HS-27A (cell line): ENCODE data around the gene VPS9D1.

Experiments used
- DNase-seq: peaks from one replicate; pipeline ENCODE4 v3.0.0-alpha.2; 2012; ENCODE audit warnings: low read depth, missing footprints

Gene VPS9D1, protein sequence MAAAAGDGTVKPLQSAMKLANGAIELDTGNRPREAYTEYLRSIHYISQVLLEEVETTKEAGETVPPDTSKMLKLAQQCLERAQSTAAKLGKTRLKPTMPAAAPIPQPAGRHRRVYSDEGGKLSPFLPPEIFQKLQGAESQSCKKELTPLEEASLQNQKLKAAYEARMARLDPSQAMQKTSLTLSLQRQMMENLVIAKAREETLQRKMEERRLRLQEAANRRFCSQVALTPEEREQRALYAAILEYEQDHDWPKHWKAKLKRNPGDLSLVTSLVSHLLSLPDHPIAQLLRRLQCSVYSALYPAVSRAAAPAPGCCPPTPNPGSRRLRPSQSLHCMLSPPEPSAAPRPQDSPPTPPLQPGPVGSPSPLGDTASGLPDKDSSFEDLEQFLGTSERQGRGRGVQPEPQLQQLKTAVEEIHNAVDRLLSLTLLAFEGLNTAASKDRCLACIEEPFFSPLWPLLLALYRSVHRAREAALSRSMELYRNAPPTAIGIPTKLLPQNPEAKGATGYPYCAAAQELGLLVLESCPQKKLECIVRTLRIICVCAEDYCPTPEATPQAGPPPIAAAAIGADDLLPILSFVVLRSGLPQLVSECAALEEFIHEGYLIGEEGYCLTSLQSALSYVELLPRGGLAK

DNA sequence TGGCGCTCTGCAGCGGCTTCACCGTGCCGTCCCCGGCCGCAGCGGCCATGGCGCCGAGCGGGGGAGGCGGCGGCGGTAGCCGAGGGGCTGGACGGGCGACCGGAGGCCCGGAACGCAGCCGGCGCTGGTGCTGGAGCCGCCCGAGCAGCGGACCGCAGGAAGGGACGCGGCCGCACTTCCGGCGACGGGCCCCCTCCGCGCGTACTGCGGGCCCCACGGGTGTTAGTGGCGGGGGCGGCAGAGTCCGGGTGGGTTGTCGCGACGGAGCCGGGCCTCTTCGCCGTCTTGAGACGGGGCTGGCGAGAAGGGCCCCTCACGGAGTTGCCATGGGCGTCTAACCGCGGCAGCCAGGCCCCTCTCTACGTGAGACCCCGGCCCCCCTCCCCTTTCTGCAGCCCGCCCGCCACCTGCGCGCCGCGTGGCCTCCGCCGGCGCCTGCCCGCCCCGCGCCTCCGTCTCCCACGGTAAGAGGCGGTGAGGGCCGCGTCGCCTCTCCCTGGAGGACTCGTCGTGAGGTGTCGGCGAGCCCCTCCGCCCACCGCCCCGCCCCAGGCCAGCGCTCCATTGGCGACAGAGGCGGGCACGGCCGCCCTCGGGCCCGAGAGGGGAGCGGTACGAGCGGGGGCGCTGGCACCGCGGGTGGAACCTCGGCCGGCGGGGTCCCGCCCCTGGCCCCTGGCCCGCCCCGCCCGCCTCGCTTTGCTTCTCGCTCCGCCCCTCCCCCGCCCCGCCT, at the start of gene VPS9D1, which contains the start of gene ZNF276:
VPS9D1 (minus strand) TSS at position 86 of the 733 bp plus-strand sequence; CDS start at position 49, 37 bp downstream.
ZNF276 (plus strand) TSS at position 725 of the 733 bp plus-strand sequence. CDS start 104 bp downstream, outside the sequence.
- DNase-seq, result no peak

DNA sequence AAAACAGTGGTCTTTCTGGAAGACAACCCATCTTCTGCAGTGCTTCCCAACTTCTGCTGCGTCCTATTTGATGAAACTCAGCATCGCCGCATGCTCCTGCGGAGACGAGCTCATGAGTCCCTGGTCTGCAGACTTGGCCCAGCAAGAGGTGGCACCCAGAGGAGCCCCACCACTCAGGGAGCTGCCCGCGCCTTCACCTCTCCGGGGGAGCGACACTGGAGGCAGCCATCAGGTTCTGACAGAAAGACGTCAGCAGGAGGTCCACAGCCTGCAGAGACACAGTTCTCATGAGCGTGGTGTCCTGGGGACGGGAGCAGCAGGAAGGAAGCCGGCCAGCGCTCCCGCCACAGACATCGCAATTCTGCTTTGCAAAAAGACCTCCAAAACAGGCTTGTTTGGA, 49.7 kb upstream of the VPS9D1 start:
- DNase-seq, result no peak

DNA sequence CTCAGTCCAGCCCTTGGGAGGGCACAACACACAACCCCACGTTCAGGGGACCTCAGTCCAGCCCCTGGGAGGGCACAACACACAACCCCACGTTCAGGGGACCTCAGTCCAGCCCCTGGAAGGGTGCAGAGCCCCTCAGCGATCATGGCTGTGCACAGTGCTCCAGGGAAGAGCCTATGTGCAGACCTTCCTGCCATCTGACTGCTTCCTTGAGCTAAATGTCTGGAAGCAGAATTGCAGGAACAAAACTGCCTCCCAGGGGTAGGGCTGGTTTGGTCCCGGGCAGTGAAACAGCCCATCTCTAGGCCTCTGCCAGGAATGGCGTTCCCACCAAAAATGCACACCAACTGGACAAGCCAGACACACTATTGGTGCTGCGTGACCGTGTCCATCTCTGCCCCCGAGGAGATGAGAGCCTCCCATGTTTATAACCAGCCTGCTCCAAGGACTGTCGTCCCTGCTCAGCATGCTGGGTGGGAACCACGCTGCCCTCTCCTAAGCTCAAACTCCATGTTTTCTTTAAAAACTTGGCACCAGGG, 44.7 kb upstream of the VPS9D1 start:
- no peak for DNase-seq

DNA sequence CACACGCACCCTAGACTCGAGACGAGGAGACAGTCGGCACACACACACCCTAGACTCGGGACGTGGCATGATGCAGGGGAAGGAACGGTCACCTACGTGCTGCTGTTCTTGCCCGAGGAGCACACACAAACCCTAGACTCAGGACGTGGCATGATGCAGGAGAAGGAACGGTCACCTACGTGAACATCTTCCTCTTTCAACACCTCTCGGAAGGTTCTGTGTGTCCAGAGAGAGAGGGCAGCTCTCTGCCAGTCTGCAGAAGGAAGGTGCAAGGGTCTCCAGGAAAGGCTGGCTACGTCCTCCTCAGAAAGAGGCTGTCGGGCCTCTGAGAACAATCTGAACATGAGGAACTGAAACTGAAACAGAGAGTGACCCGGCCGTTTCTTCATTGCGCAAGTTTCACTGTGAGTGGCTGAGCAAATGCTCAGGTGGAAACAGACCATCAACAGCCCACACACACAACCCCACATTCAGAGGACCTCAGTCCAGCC, 44.1 kb upstream of the VPS9D1 start:
- no peak for DNase-seq

DNA sequence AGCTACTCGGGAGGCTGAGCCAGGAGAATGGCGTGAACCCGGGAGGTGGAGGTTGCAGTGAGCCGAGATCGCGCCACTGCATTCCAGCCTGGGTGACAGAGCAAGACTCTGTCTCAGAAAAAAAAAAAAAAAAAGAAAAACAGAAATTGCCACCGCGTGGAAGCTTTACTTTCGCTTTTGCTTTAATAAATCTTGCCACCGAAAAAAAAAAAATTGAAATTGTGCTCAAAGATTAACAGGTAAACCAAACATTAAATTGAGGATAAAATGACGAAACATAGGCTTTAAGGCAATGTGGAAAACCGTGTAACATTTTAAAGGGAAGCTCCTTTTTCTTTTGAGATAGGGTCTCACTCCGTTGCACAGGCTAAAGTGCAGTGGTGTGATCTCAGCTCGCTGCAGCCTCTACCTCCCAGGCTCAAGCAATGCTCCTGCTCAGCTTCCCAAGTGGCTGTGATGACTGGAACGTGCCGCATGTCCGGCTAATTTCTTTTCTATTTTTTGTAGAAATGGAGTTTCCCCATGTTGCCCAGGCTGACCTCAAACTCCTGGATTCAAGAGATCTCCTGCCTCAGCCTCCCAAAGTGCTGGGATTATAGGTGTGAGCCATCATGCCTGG, 40.7 kb upstream of the VPS9D1 start:
- DNase-seq, result no peak

DNA sequence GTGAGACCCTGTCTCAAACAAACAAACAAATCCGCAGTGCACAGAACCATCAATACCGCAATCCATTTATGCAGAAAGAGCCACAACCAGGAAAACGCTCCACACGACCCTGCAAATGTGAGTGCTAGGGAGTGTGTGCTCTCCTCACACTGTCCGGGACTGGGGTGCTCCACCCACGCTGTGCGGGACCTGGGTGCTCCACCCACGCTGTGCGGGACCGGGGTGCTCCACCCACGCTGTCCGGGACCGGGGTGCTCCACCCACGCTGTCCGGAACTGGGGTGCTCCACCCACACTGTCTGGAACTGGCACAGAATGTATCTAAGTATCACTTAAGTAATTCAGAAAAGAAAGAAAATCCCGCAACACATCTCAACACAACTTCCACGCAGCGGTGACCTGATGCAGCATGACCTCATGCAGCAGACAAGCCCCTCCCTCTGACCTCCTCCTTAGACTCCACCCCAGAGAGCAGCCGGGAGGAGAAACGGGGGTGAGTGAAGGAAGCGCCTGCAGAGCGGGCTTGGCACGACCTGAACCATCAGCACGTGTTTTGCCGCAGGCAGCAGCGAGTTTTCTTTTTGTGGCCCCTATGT, 39.1 kb upstream of the VPS9D1 start:
- no peak for DNase-seq

DNA sequence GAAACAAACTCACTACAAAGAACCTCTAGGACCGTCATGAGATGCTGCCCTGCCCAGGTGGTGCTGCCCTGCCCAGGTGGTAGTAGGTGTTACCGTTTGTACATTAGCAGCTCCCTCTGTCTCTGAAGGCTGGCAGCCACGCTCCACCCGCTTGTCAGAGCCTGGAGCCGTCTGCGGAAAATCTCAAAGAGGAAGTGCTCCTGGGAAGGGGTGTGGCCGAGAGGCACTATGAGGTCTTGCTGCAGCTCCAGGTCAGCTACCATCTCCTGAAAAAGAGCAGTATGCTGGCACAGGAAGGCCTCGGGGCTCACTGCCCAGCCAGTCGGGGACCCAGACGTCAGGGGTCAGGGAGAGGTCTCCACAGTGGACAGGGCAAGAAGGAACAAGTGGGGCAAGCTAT, 28.9 kb upstream of the VPS9D1 start:
- DNase-seq, result no peak

DNA sequence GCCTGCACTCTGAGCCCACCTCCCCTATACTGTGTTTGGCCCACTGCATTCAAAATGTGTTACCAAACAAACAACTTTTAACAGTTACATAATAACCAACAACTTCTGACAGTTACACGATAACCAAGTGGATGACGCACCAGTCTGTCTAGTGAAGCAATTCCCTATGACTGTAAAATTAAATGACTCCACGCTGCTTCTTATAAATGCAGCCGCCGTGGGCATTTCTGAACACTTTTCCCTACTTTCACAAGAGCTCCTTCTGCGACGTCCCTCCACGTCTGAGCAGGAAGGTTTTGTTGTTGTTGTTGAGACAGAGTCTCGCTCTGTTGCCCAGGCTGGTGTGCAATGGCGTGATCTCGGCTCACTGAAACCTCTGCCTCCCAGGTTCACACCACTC, 28.2 kb upstream of the VPS9D1 start:
- no peak for DNase-seq

DNA sequence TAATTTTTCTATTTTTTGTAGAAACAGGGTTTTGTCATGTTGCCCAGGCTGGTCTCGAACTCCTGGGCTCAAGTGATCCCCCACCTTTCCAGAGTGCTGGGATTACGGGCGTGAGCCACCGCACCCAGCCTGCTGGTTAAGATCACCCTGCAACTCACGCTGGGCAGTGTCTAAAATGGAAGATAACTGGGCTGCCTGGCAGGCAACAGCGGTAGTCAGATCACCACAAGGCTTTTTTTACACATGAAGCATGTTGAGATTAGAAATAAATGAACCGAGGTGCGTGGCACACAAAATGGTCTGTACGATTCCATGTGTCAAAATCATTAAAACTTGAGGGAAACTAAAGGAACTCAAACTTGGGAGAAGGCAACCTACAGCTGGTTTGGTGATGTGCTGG, 27.4 kb upstream of the VPS9D1 start:
- DNase-seq, result no peak

DNA sequence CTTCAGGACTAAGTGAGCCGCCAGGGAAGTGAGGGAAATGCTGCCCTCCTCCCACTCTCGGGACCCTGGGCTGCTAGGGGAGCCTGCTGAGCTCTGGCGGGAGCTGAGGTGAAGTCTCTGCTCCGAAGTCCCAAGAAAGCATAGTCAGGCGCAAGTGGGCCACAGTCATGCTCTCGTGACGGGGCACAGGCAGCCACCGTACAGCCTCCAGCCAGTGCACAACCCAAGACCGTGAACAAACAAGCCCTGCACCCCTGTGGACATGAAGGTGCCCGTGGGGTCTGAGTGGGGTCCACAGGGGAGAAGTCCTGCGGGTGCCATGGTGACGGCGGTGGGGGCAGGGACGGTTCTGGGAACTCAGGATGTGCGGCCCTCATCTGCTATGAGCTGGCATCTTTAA, 25.3 kb upstream of the VPS9D1 start:
- DNase-seq, result no peak

DNA sequence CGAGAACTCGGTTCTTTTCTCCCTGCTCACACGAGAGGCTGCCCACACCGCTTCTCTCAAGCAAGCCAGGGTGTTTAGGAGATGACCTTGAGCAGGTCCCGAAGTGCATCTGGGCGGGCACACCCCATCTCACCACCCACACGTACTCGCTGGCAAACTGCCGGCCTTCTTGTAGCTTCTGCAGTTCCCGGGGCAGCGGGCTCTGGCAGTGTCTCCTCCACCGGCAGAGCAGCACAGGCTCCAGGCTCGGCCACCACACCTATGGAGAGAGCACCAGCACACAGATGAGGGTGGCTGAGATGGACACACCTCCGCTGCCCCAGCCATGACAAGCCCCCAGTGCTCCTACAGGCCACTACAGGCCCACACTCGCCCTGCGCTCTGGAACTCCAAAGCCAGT, 24.1 kb upstream of the VPS9D1 start:
- DNase-seq, result no peak

DNA sequence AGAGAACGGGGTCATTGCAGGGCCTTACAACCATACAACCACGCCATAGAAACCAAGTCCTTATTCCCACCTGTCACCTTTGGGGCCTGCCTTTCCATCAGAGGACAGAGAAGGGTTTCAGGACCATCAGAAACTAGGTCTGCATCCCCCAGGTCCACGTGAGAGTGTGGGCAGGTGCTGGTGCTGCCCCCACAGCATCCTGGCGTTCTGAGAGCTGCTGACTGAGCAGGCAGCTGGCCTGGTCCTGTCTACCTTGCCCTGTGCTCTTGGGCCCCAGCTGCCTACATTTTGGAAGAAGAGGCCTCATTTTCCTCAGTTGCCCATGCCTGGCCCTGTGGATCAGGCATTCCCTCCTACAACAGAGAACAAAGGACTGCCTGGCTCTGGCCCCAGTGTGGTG, 22.2 kb upstream of the VPS9D1 start:
- no peak for DNase-seq

DNA sequence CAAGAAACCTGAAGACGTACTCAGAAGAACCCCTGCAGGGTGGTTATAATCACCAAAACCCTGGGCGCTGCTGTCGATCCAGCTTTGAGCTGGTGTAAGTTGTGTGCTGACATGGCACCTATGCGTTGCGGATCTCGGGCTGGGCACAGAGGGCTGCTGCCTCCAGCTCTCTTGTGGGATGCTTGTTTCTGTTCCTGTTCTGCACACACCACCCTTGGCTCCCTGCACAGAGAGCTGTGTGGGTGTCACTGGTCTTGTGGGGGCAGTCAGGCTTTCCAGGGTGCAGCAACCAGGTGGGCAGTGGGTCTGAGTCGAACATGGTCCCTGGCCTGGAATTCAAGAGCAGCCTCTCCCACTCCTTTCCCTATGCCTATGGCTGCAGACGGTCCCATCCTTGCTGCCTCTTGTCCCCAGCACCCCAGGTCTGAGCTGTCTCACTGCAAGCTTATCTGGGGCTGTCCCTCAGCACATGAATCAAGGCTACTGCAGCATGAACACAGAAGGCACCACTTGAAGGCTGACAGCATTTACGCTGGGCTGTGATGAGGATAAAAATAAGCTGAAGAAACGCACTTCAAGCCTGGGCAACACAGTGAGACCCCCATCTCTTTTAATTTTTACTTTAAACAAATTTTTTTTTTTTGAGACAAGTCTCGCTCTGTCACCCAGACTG, 20.8 kb upstream of the VPS9D1 start:
- no peak for DNase-seq

DNA sequence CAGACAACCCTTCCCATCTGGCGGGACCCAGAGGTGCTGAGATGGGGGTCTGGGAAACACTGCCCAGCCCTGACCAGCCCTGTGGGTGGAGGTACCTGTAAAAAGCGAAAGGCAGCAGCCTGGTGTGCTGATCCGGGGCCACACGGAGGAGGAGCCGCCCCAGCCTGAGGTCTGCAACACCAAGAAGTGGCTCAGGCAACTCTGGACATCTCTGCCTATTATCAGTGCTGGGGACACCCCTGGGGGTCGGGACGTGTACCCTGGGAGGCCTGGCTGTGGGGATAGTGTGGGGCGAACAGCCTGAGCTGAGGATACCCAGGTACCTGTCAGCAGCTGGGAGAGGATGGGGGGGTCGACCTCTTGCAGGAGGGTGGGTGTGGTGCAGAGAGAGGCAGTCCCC, 18.7 kb upstream of the VPS9D1 start:
- no peak for DNase-seq

DNA sequence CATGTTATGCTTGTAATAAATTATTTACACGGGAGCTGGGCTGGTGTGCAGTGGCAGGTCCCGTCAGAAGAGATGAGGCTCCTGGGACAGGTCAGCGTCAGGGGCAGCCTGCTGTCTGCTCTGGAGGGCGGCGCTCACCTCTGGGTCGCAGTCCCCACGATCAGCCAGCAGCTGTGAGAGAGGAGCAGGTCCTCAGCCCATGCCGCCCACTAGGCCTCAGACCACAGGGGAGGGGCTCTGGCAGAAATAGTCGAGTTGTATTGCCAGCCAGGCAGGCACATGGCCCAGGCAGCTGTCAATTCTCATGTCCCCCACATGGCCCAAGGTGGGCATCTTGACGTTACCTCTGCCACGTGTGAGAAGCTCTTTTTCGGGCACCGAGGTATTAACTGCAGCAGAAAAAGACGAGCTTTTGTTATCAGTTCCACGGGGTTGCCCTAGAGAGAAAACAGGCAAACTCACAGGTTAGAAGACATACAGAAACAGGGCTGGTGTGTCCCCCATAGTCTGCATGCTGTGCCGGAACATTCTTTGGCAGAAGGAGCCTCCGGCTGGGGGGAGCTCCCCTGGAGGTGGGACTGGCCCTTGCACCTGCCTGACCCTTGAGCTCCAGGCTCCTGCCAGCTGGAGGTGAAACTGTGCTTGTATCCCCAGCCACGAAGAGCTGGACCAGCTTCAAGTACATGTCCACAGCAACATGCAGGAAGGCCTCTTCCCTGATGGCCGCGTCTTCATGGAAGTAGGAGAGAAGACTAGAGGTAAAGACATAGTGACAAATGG, 18.0 kb upstream of the VPS9D1 start:
- no peak for DNase-seq

DNA sequence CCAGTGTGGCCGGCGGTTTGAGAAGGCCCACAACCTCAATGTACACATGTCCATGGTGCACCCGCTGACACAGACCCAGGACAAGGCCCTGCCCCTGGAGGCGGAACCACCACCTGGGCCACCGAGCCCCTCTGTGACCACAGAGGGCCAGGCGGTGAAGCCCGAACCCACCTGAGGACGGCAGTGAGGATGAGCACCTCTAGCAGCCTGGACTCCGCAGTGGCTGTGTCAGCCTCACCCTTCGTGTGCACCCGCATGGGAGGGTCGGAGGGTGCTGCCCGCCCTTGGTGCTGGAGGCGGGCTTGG, 17.3 kb upstream of the VPS9D1 start:
- DNase-seq, result no peak

DNA sequence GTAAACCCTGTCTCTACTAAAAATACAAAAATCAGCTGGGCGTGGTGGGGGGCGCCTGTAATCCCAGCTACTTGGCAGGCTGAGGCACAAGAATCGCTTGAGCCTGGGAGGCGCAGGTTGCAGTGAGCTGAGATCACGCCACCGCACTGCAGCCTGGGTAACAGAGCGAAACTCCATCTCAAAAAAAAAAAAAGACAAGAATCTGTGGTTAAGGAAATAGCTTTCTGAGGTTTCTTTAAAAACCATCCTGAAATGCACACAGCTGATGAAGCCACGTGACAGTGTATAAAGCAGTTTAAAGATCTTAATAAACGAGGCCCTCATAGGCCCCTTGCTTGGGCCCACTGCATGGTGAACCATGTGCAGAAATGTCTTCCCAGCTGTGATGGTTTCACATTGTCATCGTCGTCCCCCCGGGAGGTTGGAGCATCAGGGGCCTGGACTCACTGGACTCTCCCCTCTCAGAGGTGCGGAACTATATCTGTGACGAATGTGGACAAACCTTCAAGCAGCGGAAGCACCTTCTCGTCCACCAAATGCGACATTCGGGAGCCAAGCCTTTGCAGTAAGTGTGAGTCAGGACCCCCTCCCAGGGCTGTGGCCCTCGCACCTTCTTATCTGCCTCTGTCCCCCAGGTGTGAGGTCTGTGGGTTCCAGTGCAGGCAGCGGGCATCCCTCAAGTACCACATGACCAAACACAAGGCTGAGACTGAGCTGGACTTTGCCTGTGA, 16.8 kb upstream of the VPS9D1 start:
- DNase-seq, result no peak

DNA sequence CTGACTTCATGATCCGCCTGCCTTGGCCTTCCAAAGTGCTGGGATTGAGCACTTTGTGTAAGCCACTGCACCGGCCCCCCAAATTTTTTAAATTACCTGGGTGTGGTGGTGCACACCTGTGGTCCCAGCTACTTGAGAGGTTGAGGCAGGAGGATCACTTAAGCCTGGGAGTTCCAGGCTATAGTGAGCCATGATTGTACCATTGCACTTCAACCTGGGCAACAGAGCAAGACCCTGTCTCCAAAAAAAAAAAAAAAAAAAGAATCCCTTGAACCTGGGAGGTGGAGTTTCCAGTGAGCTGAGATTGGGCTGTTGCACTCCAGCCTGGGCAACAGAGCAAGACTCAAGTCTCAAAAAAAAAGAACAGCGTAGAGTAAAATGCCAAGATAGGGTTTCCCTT, 15.9 kb upstream of the VPS9D1 start:
- no peak for DNase-seq

DNA sequence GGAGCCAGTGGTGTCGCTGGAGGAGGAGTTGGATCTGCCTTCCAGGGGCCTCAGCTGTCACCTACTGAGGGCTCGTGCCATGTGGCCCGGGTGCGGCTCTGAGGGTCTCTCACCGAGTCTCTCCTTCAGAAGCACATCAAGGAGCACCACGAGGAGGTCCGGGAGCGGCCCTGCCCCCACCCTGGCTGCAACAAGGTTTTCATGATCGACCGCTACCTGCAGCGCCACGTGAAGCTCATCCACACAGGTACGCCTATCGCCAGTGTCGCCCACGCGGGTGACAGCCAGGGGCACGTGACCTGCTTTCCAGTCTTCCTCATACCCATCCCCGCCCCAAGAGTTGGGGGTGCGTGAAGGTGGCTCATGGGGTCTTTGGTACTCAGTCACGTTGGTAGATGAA, 13.1 kb upstream of the VPS9D1 start:
- no peak for DNase-seq

DNA sequence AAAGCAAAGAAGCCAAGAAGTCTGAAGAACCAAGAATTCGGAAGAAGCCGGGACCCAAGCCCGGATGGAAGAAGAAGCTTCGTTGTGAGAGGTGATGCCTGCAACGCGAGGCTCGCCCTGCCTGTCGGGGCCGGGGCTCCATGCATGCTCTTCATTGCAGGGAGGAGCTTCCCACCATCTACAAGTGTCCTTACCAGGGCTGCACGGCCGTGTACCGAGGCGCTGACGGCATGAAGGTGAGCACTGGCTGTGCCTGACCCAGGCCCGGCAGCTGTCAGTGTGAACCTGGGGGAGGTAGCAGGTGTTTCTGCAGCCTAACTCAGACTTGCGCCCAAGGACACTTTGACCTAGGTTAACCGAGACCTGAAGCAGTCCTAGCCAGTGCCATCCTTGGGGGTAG, 12.6 kb upstream of the VPS9D1 start:
- no peak for DNase-seq
